Neural cell (in vitro differentiated cells): ENCODE results near the gene DGKQ. TPM values are rescaled to one million over a fixed set of nuclear protein-coding genes. Genes with fewer than 3 reads are reported as not detected.

Source experiments
- H2AFZ ChIP-seq: fragments of 200-600, 300-800 bp; sonication (generic), shearing (Covaris generic); 2 replicates; pipeline ENCODE4 v1.6.0; 2014; ENCODE audit warnings: low read depth, mild to moderate bottlenecking, antibody characterized with exemption, low read length, moderate library complexity
- H3F3A ChIP-seq: fragments of 200-600 bp; shearing (Covaris generic); 2 replicates; pipeline ENCODE4 v1.6.1; 2016; ENCODE audit warnings: mild to moderate bottlenecking, moderate library complexity, mixed read lengths, antibody characterized with exemption, low read length; ENCODE audit not compliant: insufficient read depth, poor library complexity, severe bottlenecking
- H3K27ac ChIP-seq: fragments of 200-600, 300-800 bp; sonication (generic), shearing (Covaris generic); 2 replicates; pipeline ENCODE4 v1.5.1; 2014; ENCODE audit warnings: mild to moderate bottlenecking, low read length, moderate library complexity
- H3K27me3 ChIP-seq: fragments of 300-800, 200-600 bp; sonication (generic), shearing (Covaris generic); 2 replicates; pipeline ENCODE4 v1.6.0; 2014; ENCODE audit warnings: mild to moderate bottlenecking, low read depth, low read length, moderate library complexity; ENCODE audit not compliant: insufficient read depth
- H3K36me3 ChIP-seq: fragments of 300-800, 200-600 bp; sonication (generic), shearing (Covaris generic); 2 replicates; pipeline ENCODE4 v1.5.1; 2014; ENCODE audit warnings: mild to moderate bottlenecking, antibody characterized with exemption, low read length, moderate library complexity; ENCODE audit not compliant: insufficient read depth
- H3K4me2 ChIP-seq: fragments of 300-800, 200-600 bp; sonication (generic), shearing (Covaris generic); 2 replicates; pipeline ENCODE4 v1.6.0; 2014; ENCODE audit warnings: mild to moderate bottlenecking, low read length
- H3K4me3 ChIP-seq: fragments of 300-800, 200-600 bp; sonication (generic), shearing (Covaris generic); 2 replicates; pipeline ENCODE4 v1.5.1; 2014; ENCODE audit warnings: mild to moderate bottlenecking, low read length, moderate library complexity
- H3K79me2 ChIP-seq: fragments of 200-600 bp; shearing (Covaris generic); replicated peaks from 2 replicates; pipeline ENCODE4 v1.6.0; 2014; ENCODE audit warnings: mild to moderate bottlenecking, low read length, moderate library complexity; ENCODE audit not compliant: insufficient read depth
- H3K9ac ChIP-seq: fragments of 300-800, 200-600 bp; sonication (generic), shearing (Covaris generic); 2 replicates; pipeline ENCODE4 v1.6.1; 2016; ENCODE audit warnings: mild to moderate bottlenecking, low read length, mixed read lengths
- H3K9me2 ChIP-seq: fragments of 200-600 bp; shearing (Covaris generic); 2 replicates; pipeline ENCODE4 v1.6.1; 2016; ENCODE audit warnings: mild to moderate bottlenecking, low read length, mixed read lengths; ENCODE audit not compliant: insufficient read depth
- H3K9me3 ChIP-seq: fragments of 200-600, 300-800 bp; sonication (generic), shearing (Covaris generic); 2 replicates; pipeline ENCODE4 v1.6.1; 2016; ENCODE audit warnings: mild to moderate bottlenecking, mixed run types, low read length, moderate library complexity, mixed read lengths
- H4K20me1 ChIP-seq: fragments of 200-600 bp; shearing (Covaris generic); 2 replicates; pipeline ENCODE4 v1.6.1; 2016; ENCODE audit warnings: mild to moderate bottlenecking, mixed run types; ENCODE audit not compliant: insufficient read depth
- CTCF ChIP-seq: fragments of 450-650 bp; IDR thresholded peaks from 2 replicates; pipeline ENCODE4 v1.5.1; 2014; ENCODE audit warnings: antibody characterized with exemption, mild to moderate bottlenecking, moderate library complexity; ENCODE audit not compliant: poor library complexity, severe bottlenecking
- EP300 ChIP-seq: fragments of 450-650 bp; conservative IDR thresholded peaks from 2 replicates; pipeline ENCODE4 v1.6.1; 2014; ENCODE audit warnings: antibody characterized with exemption, mild to moderate bottlenecking, moderate library complexity; ENCODE audit not compliant: poor library complexity, severe bottlenecking
- EZH2 ChIP-seq: fragments of 200-600, 300-800 bp; shearing (Covaris generic), sonication (generic); IDR thresholded peaks from 2 replicates; pipeline ENCODE4 v1.6.1; 2014; ENCODE audit warnings: antibody characterized with exemption, low read length, borderline replicate concordance, mild to moderate bottlenecking; ENCODE audit not compliant: insufficient read depth, poor library complexity, severe bottlenecking
- MXI1 ChIP-seq: fragments of 450-650 bp; conservative IDR thresholded peaks from 2 replicates; pipeline ENCODE4 v1.6.1; 2014; ENCODE audit warnings: antibody characterized with exemption, mild to moderate bottlenecking; ENCODE audit not compliant: poor library complexity, severe bottlenecking
- POLR2AphosphoS5 ChIP-seq: IDR thresholded peaks from 2 replicates; pipeline ENCODE4 v1.6.1; 2012
- RAD21 ChIP-seq: fragments of 450-650 bp; conservative IDR thresholded peaks from 2 replicates; pipeline ENCODE4 v1.6.1; 2014; ENCODE audit warnings: antibody characterized with exemption, mild to moderate bottlenecking, moderate library complexity
- REST ChIP-seq: IDR thresholded peaks from 2 replicates; pipeline ENCODE4 v1.6.1; 2012; ENCODE audit warnings: borderline replicate concordance
- SMC3 ChIP-seq: fragments of 450-650 bp; conservative IDR thresholded peaks from 2 replicates; pipeline ENCODE4 v1.6.1; 2014; ENCODE audit warnings: antibody characterized with exemption, mild to moderate bottlenecking, moderate library complexity; ENCODE audit not compliant: poor library complexity
- TAF1 ChIP-seq: IDR thresholded peaks from 2 replicates; pipeline ENCODE4 v1.6.1; 2012; ENCODE audit warnings: low read depth
- polyA plus RNA-seq: library from polyadenylated mRNA; depleted of rRNA; stranded (reverse); fragments of >200 nt; gene quantifications from 2 replicates; pipeline ENCODE4 v1.2.3, GENCODE V29; 2014

DGKQ gene
- polyA plus RNA-seq, 1 donor from 2014 or later: 32.4 TPM

- Histone ChIP-seq H3K36me3 (no peaks in the 10 kb centered on the region), H3K9me2 (no peaks in the 10 kb centered on the region)
Measured at GRCh38 chr4:954211-955020, 19.0 kb downstream of the DGKQ start.

GRCh38 chr4:953574-953915, 19.8 kb downstream of the DGKQ start:
- Histone ChIP-seq H2AFZ (no peak overlapping the region), H3K36me3 (no peaks in the 10 kb centered on the region), H3K79me2 (no peaks in the 10 kb centered on the region), H4K20me1 (no peaks in the 10 kb centered on the region), H3K4me3 (no peak overlapping the region), H3K4me2 (no peak overlapping the region), H3K27ac (no peak overlapping the region), H3K9me3 (no peaks in the 10 kb centered on the region), H3K9me2 (no peaks in the 10 kb centered on the region), H3K27me3 (no peaks in the 10 kb centered on the region), H3F3A (no peaks in the 10 kb centered on the region), H3K9ac (no peak overlapping the region)
- no peak for TF ChIP-seq RAD21
- no peak for TF ChIP-seq REST
- TF ChIP-seq EZH2: no peak
- TF ChIP-seq TAF1: no peak
- no peak for TF ChIP-seq SMC3
- TF ChIP-seq EP300: no peak
- no peak for TF ChIP-seq MXI1

More at GRCh38 chr4:954211-955020, 19.0 kb downstream of the DGKQ start:
- Histone ChIP-seq H3K9ac (no peak overlapping the region), H3K27me3 (no peaks in the 10 kb centered on the region), H3K4me2 (no peak overlapping the region), H3K4me3 (no peak overlapping the region), H3K27ac (no peak overlapping the region), H3F3A (no peaks in the 10 kb centered on the region), H3K9me3 (no peaks in the 10 kb centered on the region), H3K79me2 (no peaks in the 10 kb centered on the region), H4K20me1 (no peaks in the 10 kb centered on the region), H2AFZ (no peak overlapping the region)
- TF ChIP-seq SMC3: no peak
- no peak for TF ChIP-seq EZH2
- no peak for TF ChIP-seq CTCF
- no peak for TF ChIP-seq EP300
- no peak for TF ChIP-seq REST
- no peak for TF ChIP-seq TAF1
- TF ChIP-seq POLR2AphosphoS5: no peak
- no peak for TF ChIP-seq MXI1
- TF ChIP-seq RAD21: no peak
